ENCODE measurements around the gene WWP2.
"Not testable (repeated sequence)": the region's sequence is repeated elsewhere in the genome, so short reads cannot be mapped to it uniquely, and the experiment has no call there.

DNA sequence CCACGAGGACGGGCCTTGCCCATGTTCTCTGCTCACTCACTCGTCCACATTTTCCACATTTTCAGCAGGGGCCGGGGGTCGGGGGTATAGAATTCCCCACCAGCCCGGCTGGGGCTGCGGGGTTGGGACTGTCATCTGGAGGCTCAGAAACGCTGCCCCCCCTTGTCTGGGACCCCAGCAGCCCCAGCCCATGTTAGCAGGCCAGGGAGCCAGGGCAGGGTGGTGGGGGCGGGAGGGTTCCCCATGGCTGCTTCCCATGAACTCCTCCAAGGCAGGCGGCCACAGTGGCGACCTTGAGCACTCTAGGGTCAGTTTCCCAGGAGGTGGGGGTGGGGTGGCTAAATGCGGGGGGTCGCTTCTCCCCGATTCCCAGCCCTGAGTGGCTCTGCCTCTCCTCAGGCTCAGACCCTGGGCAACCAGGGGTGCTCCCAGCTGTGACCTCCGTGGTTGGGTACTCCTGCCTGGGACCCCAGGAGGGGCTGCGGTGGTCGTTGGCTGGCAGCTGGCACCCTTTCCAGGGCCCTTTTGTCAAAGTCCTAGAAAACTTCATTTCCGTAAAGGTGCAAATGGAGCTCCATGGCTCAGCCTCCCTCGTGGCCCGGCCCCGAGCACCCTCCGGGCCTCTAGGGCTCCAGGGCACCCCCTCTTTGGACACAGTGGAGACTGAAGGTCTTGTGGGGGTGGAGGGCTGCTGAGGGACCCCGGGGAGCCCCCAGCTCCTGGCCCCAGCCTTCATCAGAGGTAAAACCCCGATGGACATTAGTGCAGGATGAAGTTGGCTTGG lies 190.6 kb downstream of the WWP2 start:
- TF ChIP-seq EZH2 (IDR thresholded peaks at IDR 0.05; ENCODE audit: insufficient read depth, poor library complexity, severe bottlenecking); EZH2phosphoT487 (IDR thresholded peaks at IDR 0.05; ENCODE audit: insufficient read depth, low read depth): not testable (repeated sequence)
